Lower leg skin (tissue), 3 donors: ENCODE measurements around the gene NQO1.

Experiments
- POLR2A ChIP-seq, 2 donors: fragments of 450-650 bp; IDR thresholded peaks; one replicate each; pipeline ENCODE4 v1.6.1; 2016 to 2017; ENCODE audit warnings: antibody characterized with exemption in 2 of 2, mild to moderate bottlenecking in 1 of 2, moderate library complexity in 1 of 2
- TF ChIP-seq, protein P1 (sequence below), 3 donors: fragments of 450-650 bp; IDR thresholded peaks; one replicate each; pipeline ENCODE4 v1.5.1; 2016; ENCODE audit warnings: antibody characterized with exemption in 3 of 3, mild to moderate bottlenecking in 3 of 3, moderate library complexity in 2 of 3

DNA sequence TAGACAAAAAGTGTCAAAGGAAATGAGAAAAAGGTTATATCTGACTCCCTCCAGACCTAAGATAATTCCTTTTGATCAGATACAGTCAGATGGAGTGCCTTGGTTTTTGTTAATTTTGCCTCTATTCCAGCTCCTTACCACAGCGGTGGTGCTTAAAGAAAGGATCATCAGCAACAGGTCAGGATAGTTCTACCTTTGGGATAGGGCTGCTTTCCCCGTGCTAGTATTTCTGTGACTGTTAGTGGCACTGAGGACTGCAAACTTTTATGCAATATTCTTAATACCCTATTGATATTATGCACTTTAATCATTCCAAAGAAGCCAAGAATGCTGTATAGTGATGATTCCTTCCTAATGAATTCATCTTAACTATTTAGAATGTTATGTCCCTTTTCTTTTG lies 24.5 kb downstream of the NQO1 start:
- TF ChIP-seq, protein P1, sequence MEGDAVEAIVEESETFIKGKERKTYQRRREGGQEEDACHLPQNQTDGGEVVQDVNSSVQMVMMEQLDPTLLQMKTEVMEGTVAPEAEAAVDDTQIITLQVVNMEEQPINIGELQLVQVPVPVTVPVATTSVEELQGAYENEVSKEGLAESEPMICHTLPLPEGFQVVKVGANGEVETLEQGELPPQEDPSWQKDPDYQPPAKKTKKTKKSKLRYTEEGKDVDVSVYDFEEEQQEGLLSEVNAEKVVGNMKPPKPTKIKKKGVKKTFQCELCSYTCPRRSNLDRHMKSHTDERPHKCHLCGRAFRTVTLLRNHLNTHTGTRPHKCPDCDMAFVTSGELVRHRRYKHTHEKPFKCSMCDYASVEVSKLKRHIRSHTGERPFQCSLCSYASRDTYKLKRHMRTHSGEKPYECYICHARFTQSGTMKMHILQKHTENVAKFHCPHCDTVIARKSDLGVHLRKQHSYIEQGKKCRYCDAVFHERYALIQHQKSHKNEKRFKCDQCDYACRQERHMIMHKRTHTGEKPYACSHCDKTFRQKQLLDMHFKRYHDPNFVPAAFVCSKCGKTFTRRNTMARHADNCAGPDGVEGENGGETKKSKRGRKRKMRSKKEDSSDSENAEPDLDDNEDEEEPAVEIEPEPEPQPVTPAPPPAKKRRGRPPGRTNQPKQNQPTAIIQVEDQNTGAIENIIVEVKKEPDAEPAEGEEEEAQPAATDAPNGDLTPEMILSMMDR (IDR thresholded peaks at IDR 0.05): no peak
- no peak for TF ChIP-seq POLR2A (IDR thresholded peaks at IDR 0.05)
